GM18867 (cell line): ENCODE measurements around the gene CGREF1.

Experiments used
- ATAC-seq: cut with Tn5 transposase; IDR thresholded peaks from one replicate; pipeline ENCODE4 v1.9.1; 2021; ENCODE audit warnings: mild to moderate bottlenecking, moderate library complexity; ENCODE audit not compliant: unreplicated experiment

The CGREF1 gene

GRCh38 chr2:27074738-27075565 is 44.0 kb downstream of the CGREF1 start:
- no peak for ATAC-seq

- ATAC-seq = no peak
Measured at GRCh38 chr2:27073782-27074181, 45.1 kb downstream of the CGREF1 start.

GRCh38 chr2:27072920-27073319 is 46.0 kb downstream of the CGREF1 start:
- ATAC-seq = no peak

DNA sequence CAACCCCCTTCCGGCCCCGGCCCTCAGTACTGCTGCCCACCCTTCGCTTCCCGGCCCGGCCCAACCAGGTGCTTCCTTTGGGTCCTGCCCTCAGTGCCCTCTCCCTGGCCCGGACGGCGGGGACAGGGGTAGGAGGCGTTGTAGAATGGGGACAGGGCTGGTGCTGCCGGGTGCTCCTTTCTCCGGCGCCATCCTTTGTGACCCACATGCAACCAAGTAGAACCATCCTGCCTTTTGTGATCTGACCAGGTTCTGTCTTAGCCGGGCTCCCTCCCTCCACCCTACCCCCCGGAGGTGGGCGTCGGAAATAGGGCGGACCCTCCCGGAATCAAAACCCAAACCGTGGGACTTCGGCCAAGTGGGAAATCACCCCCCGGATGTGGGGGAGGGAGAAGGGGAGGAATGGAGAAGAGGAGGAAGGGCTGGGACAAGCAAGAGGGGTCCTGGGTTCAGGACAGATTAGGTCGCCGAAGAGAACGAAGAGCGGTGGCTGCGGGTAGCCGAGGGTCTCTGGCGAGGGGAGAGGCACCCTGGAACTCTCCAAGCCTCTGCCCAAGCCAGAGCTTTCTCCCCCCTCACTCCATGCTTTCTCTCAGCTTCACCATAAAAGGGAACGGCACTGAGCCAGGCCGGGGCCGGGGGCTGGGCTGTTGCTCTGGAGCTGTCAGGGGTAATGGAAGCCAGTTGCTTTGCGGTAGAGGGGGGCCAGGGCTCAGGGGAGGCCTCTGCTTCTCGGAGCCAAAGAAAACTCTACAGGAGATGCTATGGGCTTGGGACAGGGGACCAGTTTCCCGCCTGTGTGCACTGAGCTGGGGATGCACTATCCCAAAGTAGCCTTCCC is 46.7 kb downstream of the CGREF1 start:
- ATAC-seq = no peak

DNA sequence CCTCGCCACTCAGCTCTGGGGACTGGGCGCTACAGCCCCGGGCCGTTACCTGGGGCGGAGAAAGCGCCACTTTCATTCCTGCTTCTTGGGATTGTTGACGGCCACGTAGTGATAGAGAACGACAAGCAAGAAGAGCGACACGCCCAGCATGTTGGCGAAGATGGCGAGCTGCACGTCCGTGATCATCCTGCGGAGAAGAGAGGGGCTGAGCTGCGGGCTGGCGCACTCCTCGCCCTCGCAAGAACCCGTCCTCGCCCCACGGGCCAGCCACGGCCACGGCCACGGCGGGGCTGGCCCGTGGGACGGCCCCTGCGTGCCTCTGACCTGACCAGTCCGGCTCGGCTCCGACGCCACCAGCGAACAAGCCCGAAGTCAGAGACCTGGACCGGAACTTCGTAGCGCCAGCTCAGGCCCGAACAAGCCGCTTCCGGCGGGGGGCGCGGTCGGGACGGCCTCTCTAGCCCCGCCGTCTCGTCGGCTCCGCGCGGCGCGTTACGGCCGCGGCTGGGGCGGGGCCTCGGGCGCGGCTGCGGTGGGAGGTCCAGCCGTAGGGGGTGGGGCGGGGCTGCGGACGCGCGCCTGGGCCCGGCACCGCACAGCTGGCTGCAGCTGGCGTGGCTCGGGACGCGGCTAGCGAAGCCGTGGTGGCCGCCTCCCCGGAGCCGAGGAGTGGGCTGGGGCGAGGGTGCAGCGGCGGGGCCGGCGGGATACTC is 47.5 kb downstream of the CGREF1 start, which contains the start of gene OST4:
Gene OST4 (minus strand): TSS at position 378 of the 713 bp plus-strand sequence.
- peak; percentile 85 for ATAC-seq

GRCh38 chr2:27070653-27071276 is 48.2 kb downstream of the CGREF1 start:
- no peak for ATAC-seq

GRCh38 chr2:27069961-27070618 is 48.8 kb downstream of the CGREF1 start:
- ATAC-seq = no peak

DNA sequence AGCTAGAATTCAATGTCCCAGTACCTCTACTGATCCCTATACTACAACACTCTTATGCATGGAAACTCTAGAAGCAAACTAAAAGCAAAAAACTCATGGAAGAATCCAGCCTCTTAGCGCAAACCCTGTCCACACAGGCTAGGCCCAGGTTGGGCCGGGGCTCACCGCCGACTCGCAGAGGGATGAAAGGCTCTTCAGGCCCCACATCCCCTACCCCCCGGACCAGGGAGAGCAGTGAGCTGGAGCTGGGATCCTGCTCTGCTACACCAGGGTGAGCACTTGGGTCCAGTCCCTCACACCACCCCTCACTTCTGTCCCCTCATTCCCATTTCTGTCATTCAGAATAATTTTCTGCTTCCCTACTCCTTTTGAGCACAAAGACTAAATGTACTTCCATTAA is 49.5 kb downstream of the CGREF1 start:
- no peak for ATAC-seq

GRCh38 chr2:27067385-27067784 is 51.5 kb downstream of the CGREF1 start:
- no peak for ATAC-seq

DNA sequence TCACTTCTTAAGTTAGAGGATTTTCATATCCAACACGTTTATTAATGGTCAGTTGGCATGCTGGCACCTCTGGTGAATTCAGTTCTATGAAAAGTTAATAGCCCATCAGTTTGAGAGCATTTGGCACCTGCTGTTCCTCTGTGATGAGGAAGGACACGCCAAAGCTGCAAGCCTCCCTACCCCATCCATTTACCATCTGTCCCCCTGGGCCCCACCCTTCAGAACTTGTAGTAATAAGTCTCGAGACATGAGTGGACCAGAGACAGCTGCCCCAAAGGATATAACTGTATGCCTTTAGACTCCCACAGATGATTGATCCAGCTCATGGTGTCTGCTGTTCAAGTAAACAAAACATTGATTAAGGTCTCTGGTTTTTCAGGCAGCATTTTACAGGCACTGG is 53.8 kb downstream of the CGREF1 start:
- ATAC-seq = no peak

GRCh38 chr2:27060323-27060722 is 58.6 kb downstream of the CGREF1 start:
- ATAC-seq = no peak

DNA sequence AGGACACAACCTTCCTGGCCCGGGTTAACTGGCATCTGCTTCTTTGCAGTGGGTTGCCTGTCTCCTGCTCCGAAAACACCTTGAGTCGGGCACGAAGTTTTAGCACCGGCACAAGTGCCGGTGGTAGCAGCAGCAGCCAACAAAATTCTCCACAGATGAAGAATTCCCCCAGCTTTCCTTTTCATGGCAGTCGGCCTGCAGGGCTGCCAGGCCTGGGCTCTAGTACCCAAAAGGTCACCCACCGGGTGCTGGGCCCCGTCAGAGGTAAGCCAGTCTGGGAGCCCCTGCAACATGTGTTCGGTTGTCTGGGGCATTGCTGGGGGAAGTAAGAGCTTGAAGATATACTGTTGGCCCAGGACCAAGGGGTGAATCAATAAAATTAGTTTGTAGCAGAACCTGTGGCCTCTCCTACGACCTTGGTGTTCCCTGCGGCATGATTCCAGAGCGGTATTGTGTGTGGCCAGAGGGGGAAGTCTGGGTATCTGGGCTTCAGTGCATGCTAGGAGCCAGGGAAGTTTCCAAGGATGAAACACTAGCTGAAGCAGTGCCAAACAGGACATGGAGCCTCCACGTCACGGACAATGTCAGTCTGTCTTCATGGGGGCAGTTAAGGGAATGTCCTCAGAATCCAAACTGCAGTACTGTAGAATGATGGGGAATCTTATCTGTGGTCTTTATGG is 59.6 kb downstream of the CGREF1 start:
- no peak for ATAC-seq

DNA sequence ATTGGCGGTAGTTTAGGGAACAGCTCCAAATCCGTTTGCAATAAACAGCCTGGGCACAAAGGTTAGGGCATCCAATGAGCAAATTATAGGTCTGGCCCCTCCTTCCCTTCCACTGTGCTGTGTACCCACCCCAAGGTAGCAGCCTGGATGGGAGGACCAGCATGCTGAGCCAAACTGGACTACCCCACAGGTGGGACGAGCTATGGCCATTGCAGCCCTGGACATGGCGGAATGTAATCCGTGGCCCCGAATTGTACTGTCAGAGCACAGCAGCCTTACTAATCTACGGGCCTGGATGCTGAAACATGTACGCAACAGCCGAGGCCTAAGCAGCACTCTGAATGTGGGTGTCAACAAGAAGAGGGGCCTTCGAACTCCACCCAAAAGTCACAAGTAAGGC is 60.7 kb downstream of the CGREF1 start:
- no peak for ATAC-seq

DNA sequence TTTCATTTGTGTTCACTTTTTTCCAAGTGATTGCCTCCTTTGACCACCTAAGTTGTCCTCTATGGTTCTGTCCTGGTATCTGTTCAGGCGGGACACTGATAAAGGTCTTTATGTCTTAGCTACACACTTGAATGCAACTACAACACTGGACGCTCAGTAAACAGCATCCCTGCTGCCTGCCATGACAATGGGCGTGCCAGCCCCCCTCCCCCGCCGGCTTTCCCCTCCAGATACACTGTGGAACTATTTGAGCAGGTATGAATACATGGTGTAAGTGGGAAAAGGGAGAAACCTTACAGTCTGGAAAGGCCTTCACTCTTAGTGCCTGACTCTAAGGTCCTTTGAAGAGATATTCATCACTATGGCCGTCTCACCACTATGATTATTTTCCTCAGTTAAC is 61.7 kb downstream of the CGREF1 start:
- no peak for ATAC-seq

GRCh38 chr2:27054721-27055120 is 64.2 kb downstream of the CGREF1 start:
- no peak for ATAC-seq

DNA sequence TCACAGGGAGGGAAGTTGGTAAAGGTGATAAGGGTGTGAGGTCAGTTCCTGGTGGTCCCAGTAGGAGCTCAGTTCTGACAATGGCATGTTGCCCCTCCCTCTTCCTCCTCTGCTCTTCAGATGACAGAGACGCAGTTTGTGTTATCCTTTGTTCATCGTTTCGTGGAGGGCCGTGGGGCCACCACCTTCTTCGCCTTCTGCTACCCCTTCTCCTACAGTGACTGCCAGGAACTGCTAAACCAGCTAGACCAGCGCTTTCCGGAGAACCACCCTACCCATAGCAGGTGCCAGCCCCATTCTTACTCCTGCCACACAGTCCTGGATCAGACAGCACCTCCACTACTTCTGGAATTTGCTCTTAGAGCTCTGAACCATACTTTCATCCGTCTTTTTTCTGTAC is 65.2 kb downstream of the CGREF1 start:
- no peak for ATAC-seq

DNA sequence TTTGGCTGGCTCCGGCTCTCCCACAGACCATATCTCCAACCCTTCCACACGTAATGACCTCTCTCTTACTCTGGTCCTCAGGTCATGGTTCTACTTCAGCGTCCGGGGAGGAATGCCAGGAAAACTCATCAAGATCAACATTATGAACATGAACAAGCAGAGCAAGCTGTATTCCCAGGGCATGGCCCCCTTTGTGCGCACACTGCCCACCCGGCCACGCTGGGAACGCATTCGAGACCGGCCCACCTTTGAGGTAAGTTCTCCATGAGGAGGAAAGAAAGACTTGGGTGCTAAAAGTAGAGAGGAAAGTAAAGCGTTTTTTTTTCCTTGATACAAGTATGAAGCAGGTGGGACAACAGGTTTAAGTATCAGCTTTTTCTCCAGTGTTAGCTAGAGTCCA is 65.6 kb downstream of the CGREF1 start:
- no peak for ATAC-seq

DNA sequence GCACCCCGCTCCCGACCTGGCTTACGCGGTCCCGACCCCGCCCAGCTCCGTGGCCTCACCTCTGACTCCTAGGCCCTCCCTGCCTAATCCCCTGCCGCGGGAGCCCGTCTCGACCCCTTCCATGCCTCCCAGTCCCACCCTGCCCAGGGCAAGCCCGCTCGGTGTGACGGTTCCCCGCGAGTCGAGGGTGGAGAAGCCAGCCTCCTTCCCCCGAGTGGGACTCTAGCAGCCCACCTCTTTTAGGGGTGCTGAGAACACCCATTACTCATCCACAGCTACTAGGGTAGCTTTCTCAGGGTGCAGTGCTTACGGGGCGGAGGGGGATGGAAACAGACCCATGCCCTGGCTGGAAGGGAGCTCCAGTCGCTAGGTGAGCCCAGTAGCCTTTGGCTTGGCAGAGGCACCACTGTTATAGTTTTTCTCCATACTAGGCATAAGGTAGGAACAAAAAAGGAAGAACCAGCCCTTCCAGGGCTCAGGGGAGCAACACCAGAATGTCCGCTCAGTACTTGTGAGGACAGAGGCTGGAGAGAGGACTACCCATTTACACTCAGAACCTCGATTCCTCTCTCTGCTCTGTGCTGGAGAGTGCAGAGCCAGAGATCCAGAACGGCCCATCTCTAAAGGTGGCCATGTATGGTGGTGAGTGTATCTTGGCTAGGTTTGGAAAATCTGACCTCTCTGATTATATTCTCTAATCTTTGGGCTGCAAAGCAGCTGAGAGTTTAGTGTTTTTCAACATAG is 66.9 kb downstream of the CGREF1 start:
- no peak for ATAC-seq
